ENCODE data around the gene SIAE. TPM values are rescaled to one million over a fixed set of nuclear protein-coding genes. Genes with fewer than 3 reads are reported as not detected.

The SIAE gene
- total RNA-seq, 1 experiment from 2014 or later = 5.6 TPM

- no peak overlapping the region for H2BK12ac ChIP-seq (ENCODE audit: insufficient read length, low read depth, low read length)
- no peak overlapping the region for H2AFZ ChIP-seq (ENCODE audit: low read length)
- H3K56ac ChIP-seq (ENCODE audit: insufficient read length, low read depth, low read length) = no peak overlapping the region
- no peak overlapping the region for H4K91ac ChIP-seq (ENCODE audit: insufficient read length, low read depth, low read length)
- Mint-ChIP-seq H3K36me3 (ENCODE audit: insufficient read depth in 1 of 3, low read depth in 3 of 3) (no peaks in the 10 kb centered on the region), H3K4me1 (peaks cover 5% of the 10 kb centered on the region in 2 experiments), H3K27me3 (ENCODE audit: low read depth) (peaks cover 2% of the 10 kb centered on the region), H3K27ac (no peak overlapping the region), H3K9me3 (no peaks in the 10 kb centered on the region), H3K4me3 (no peak overlapping the region; a peak in 1 of 5 replicates)
- no peaks in the 10 kb centered on the region for H3K79me1 ChIP-seq (ENCODE audit: insufficient read depth, low read depth, low read length, poor library complexity, severe bottlenecking)
- TF ChIP-seq CTCF (conservative IDR thresholded peaks at IDR 0.05) = no peak
- no peak overlapping the region for H3K9ac ChIP-seq (ENCODE audit: extremely low read depth, insufficient read length, low read length)
- H2AK5ac ChIP-seq (ENCODE audit: insufficient read length, low read length) = no peak overlapping the region
- H3K23ac ChIP-seq (ENCODE audit: insufficient read length, low read depth, low read length) = no peak overlapping the region
- H3K27ac ChIP-seq (ENCODE audit: insufficient read length, low read depth, low read length) = no peak overlapping the region
- DNase-seq = no peak
- no CpG with 5 or more reads among the region's 6 CpGs for WGBS (ENCODE audit: extremely low coverage, insufficient read length, low lambda C conversion rate)
- no peak overlapping the region for H3K4ac ChIP-seq (ENCODE audit: low read depth, low read length)
- no peak overlapping the region for H4K5ac ChIP-seq (ENCODE audit: insufficient read length, low read depth, low read length)
- no peak overlapping the region for H2BK20ac ChIP-seq (ENCODE audit: low read depth, low read length, poor library complexity, severe bottlenecking)
- H2BK15ac ChIP-seq (ENCODE audit: low read depth, low read length) = no peak overlapping the region
- H4K8ac ChIP-seq (replicated peaks; ENCODE audit: insufficient read length, low read depth, low read length) = no peak overlapping the region
- no peak overlapping the region for H2BK5ac ChIP-seq (ENCODE audit: insufficient read length, low read length)
- no peaks in the 10 kb centered on the region for H3K4me1 ChIP-seq (ENCODE audit: insufficient read depth, low read length)
- H4K20me1 ChIP-seq (ENCODE audit: control insufficient read depth, insufficient read depth, insufficient read length) = no peaks in the 10 kb centered on the region
- no peaks in the 10 kb centered on the region for H3K79me2 ChIP-seq (ENCODE audit: insufficient read depth, low read length)
- H3K23me2 ChIP-seq (ENCODE audit: insufficient read length, low read depth, low read length, poor library complexity, severe bottlenecking) = no peaks in the 10 kb centered on the region
- peaks cover 3% of the 10 kb centered on the region; the same call in 1 of the 2 replicates for H3K27me3 ChIP-seq (ENCODE audit: insufficient read depth, low read length)
- H3K4me2 ChIP-seq (ENCODE audit: insufficient read depth, insufficient read length, low read length) = no peak overlapping the region
- H3T11ph ChIP-seq (ENCODE audit: low read length) = no peak overlapping the region
- no peak overlapping the region for H3K14ac ChIP-seq (ENCODE audit: insufficient read depth, low read length)
- H3K9me3 ChIP-seq (ENCODE audit: control insufficient read depth, low read depth, low read length) = no peaks in the 10 kb centered on the region
- H2BK120ac ChIP-seq (ENCODE audit: low read depth, low read length, poor library complexity, severe bottlenecking) = no peak overlapping the region
- no peak overlapping the region for H3K18ac ChIP-seq (ENCODE audit: insufficient read length, low read depth, low read length)
Observed at GRCh38 chr11:124648610-124649009, 24.9 kb downstream of the SIAE start.
